ENCODE results near the gene HS1BP3.

HS1BP3 gene

GRCh38 chr2:20588918-20589871 is 61.7 kb downstream of the HS1BP3 start:
- no peak for TF ChIP-seq CTCF (IDR thresholded peaks at IDR 0.05; ENCODE audit: insufficient read depth, low read depth, low read length, missing control alignments)
- H3K4me3 ChIP-seq (ENCODE audit: low read length): no peak overlapping the region
- no peak for DNase-seq (ENCODE audit: low read depth)

GRCh38 chr2:20585710-20586594 is 64.9 kb downstream of the HS1BP3 start:
- no peak overlapping the region for H3K4me3 ChIP-seq (ENCODE audit: low read length)
- no peak for TF ChIP-seq CTCF (IDR thresholded peaks at IDR 0.05; ENCODE audit: insufficient read depth, low read depth, low read length, missing control alignments)
- no peak for DNase-seq (ENCODE audit: low read depth)

GRCh38 chr2:20585359-20585709 is 65.6 kb downstream of the HS1BP3 start:
- no peak overlapping the region for H3K4me3 ChIP-seq (ENCODE audit: low read length)
- no peak for TF ChIP-seq CTCF (IDR thresholded peaks at IDR 0.05; ENCODE audit: insufficient read depth, low read depth, low read length, missing control alignments)
- no peak for DNase-seq (ENCODE audit: low read depth)

GRCh38 chr2:20584399-20585358 is 66.2 kb downstream of the HS1BP3 start:
- no peak overlapping the region for H3K4me3 ChIP-seq (ENCODE audit: low read length)
- no peak for TF ChIP-seq CTCF (IDR thresholded peaks at IDR 0.05; ENCODE audit: insufficient read depth, low read depth, low read length, missing control alignments)
- DNase-seq (ENCODE audit: low read depth): peak; percentile 71

GRCh38 chr2:20584045-20584398 is 66.9 kb downstream of the HS1BP3 start:
- peak; percentile 49 for DNase-seq (ENCODE audit: low read depth)
- H3K4me3 ChIP-seq (ENCODE audit: low read length): no peak overlapping the region
- no peak for TF ChIP-seq CTCF (IDR thresholded peaks at IDR 0.05; ENCODE audit: insufficient read depth, low read depth, low read length, missing control alignments)

- no peak for DNase-seq (ENCODE audit: low read depth)
- H3K4me3 ChIP-seq (ENCODE audit: low read length): no peak overlapping the region
- TF ChIP-seq CTCF (IDR thresholded peaks at IDR 0.05; ENCODE audit: insufficient read depth, low read depth, low read length, missing control alignments): no peak
Observed at GRCh38 chr2:20583425-20583881, 67.4 kb downstream of the HS1BP3 start.

Data from epithelial cell of esophagus (primary cell).